ENCODE measurements around the gene NUDT3.
"Not testable (repeated sequence)": the region's sequence is repeated elsewhere in the genome, so short reads cannot be mapped to it uniquely, and the experiment has no call there.

GRCh38 chr6:34377571-34377970 lies 14.9 kb downstream of the NUDT3 start:
- TF ChIP-seq CTCF, POLR2A (IDR thresholded peaks at IDR 0.05): not testable (repeated sequence)

All from ovary (tissue), 3 donors.